Right ventricle myocardium inferior (tissue), 1 donor: ENCODE results near the gene CCNY. TPM values are rescaled to one million over a fixed set of nuclear protein-coding genes. Genes with fewer than 3 reads are reported as not detected.

Source experiments
- ATAC-seq: fragments of 200-7000 bp; cut with Tn5 transposase; one replicate; pipeline ENCODE4 v1.9.1; 2020; ENCODE audit warnings: mild to moderate bottlenecking, moderate library complexity
- DNase-seq: peaks from one replicate; pipeline ENCODE4 v3.0.0; 2021; ENCODE audit errors: missing footprints
- intact Hi-C: fragments of 100-400 bp; cut with DNase I; formaldehyde crosslinking; loops from one replicate; pipeline ENCODE4 v1.11.0; 2022
- total RNA-seq: library from RNA; stranded (reverse); fragmentation: NEBNext Ultra II Directional; extraction: Animal tissue kit (Norgen Biotek cat#: 25700); gene quantifications from one replicate; pipeline ENCODE4 v1.2.1, GENCODE V29; 2021
- donor health status: DM: no; HTN: yes; CAD: no; lungs with severe emphysema.

CCNY gene
- total RNA-seq, 1 donor from 2014 or later = 91.8 TPM

DNA sequence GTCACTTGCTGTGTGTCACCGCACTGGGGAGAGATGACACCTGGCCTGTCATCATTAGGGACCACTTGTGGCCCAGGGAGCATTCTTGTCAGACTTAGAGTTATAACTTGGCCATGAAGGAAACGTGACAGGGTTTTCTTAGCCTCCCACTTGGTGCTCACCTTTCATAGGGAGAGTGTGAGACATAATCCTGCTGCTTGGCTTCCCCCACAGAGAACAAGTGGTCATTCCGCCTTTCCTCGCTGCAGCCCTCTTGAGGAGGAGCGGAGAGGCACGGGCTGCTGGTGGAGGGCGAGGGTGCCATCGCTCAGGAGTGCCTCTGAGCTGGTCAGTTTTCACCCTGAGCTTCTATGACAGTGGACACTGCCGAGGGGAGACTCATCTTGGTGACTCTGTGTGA is 143.8 kb downstream of the CCNY start:
- no peak for ATAC-seq
- no peak for DNase-seq
- intact Hi-C loops = no loop called here

DNA sequence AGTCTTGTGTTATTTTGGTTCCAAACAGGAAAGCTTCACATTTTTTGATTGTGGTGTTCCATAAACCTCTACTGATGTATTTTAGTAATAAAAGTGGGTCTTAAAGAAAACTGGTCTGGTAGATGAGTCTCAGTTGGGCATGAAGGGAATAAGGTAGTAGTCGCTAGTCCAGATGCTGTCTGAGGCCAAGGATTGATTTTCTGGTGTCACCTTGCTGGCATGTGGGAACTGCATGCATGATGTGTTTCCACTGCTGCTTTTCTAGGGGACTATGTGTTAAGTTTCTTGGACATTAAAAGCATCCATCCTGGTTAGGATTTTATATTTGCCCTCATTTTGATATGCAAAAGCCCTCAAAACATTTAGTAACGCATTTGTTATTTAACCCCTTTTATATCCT is 145.1 kb downstream of the CCNY start:
- DNase-seq (no peak), ATAC-seq (no peak)
- intact Hi-C loops = no loop called here

DNA sequence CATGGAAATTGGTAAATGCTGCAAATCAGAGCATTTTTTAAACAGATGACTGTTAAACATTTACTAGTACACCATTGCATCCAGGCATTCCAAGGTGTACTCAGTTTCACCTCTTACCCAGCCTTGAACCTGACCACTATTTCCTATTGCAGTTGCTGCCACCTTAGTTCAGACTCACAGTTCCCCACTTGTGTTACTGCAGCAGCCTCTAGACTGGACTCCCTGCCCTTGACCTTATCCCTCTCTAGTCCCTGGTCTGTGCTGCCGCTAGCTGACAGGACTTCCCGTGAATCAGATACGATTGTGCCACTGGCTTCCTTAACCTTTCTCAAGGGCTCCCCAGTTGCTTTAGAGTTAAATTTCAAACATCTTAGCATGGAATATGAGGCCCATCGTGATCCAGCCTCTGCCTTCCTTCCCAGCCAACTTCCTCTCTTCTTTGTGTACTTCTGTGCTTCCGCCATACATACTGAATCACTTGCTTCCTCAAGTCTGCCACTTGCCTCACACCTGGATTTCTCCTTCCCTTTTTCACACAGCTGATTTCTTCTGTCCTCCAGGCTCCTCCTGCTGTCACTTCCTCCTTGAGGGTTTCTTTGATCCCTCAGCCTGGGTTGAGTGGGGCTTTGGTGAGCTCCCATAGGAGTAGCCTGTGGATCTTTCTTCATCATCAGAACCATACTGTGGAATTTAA is 150.1 kb downstream of the CCNY start:
- intact Hi-C loops = no loop called here
- DNase-seq = no peak
- ATAC-seq = peak; percentile 47

DNA sequence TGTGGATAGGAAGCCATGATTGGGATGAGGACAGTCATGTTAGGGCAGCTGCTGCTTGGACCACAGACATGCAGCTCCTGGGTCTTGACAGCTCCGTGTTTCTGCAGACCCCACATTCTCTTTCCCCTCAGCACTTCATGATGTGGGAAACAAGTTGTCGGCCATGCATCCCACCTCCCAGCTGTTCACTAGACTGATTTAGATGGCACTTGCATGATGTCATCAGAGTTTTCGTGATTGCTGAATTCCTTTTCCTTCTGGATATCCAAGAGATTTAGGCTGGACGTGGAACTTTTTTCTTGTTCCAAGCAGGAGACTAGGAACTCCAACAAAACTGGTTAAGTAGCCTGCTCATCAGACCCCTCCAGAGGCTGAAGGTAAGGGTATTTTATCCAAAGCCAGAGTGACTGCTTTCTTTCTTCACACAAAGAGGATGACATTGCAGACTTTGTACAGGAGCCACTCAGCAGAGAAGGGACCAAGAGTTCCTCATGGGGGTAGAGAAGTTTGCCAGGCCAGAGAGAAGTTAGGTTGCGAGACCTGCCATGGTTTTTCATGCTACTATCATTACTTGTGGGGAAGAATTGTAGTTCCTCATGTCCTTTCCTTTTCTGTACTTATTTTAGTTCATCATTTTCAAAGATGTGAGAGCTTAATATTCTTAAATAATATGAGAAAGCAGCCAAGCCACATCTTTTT is 151.2 kb downstream of the CCNY start:
- intact Hi-C loops = no loop called here
- ATAC-seq = no peak

DNA sequence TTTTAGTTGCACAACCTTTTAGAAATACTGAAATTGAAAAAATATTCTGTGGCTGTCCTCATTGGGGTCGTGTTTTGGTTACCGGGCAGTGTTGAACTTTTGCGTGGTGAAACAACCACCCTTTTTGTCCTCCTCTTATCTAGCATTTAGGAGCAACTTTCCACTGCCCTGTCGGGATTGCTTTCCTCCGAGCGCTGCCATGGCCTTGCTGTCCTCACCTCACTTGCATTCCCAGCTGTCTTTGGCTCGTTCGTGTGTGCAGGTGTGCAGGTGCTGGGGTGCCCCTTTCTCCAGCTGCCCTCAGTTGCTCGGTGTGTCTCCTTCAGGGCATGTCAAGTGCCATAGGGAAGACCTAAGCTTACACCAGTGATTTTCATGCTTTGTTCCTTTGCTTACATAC is 151.9 kb downstream of the CCNY start:
- no peak for DNase-seq
- intact Hi-C loops = no loop called here
- no peak for ATAC-seq

More for the DNA sequence above, 151.2 kb downstream of the CCNY start:
- no peak for DNase-seq

DNA sequence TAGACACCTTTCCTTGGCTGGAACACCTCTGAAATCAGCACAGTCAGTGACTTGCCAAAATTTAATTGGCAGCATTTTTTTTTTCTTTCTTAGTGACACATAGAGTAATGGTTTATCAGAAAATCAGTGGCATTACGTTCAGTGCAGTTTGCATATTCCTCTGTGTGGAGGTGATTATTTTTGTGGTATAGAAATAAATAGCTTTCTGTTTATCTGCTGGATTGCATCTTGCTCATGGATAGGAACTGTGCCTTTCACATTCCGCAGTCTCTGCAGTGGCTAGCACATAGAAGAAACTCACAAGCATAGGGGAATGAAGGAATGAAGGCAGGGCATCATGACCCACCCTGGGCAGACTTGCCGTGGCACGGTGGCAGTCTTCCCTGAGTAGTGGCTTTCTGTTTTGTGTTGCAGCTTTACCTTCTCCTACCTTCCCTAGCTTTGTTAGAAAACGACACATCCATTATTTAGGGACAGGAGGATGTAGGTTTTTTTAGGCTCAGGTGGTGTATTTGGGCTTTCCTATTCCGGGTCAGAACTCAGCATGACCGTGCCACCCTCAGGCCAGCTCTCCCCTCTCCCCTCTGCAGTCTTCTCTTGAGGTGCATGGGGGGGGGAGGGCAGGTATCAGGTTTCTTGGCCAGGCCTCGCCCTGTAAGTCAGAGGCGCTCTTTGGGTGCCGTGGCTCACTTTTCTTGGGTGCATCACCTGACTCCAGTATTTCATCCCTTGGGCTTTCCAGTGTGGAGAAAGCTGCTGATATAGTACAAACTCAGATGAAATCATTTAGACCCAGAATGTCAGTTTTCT is 156.3 kb downstream of the CCNY start:
- ATAC-seq (no peak), DNase-seq (no peak)
- intact Hi-C loops = no loop called here

DNA sequence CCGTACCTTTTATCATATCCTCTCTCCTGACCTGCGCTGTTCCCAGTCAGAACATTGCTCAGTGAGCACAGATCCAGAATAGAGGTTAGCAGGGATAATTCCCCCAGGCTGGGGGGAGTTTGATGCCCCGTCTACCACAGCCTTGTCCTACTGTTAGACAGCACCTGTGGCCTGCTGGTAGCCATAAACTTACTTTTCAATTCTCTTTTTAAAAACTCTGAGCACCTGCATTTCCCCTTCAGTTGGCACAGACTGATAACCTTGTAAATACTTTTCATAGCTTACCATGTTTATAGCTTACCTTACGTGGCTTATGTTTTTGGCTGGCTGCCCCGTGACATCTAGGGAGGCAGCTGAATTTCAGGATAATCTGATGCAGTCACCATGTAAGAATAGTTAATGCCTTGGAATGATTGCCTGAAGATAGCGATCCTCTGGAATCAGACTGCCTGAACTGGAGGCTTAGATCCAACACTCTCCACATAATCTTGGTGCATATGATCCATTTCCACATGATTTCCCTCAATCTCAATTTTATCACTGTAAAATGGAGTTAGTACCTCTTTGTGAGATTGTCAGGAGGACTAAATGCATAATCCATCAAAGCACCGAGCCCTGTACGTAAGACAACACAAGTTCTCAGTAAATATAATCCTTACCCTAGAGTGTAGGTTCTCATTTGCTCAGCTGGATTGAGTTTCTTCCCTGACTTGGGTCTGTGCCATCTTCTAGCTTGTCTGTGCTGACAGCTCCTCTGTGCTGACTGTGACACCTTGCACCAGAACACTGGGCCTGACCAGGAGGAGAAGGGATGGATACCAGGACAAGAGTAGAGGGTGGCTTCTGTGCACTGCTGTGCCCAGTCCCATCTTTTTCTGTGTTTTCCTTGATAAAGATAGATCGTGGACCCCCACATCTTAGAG is 157.1 kb downstream of the CCNY start:
- DNase-seq (no peak), ATAC-seq (peak; percentile 71)
- intact Hi-C loops = no loop called here

DNA sequence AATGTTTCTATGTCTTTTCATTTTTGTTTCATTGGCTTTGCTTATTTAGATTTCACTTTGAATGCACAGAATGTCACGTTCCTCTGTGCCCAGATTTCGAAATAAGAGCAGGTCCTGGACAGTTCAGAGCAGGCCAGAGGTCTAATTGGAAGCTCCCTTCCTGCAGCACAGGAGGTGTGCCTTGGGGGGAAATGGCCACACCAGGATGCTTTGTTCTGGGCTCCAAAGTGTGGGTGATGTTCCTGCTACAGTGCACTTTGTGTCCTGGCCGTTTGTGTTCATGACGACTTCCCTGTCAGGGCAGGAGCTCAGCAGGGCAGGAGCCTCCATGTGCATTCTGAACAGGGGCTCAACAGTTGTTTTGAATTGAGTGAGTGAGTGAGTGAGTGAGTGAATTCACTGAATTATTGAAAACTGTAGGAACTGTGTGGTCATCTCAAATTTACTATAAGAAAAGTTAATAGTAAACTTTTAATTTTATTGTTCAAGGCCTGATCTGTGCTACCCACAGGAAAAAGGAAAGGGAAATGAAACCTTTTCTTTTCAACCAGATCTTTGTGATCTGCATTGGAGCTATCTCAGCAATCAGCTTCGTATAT is 159.3 kb downstream of the CCNY start:
- ATAC-seq = peak; percentile 49
- DNase-seq = peak; percentile 65
- intact Hi-C loops = no loop called here

DNA sequence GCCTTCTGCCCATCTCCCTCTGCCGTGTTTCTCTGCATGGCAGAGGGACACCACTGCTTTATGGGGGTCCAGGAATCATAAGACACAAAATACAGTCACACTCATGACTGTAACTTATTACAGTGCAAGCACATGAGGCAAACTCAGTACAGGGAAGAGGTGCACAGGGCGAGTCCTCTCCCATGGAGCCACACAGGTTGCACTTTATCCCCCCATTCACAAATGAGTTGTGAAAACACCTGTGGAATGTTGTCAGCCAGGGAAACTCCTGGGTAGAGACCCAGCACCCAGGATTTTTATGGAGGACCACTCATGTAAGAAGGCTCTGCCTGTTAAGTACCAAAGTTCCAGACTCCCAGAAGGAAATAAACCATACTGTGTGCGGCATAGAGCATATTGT is 161.6 kb downstream of the CCNY start:
- ATAC-seq = no peak
- no peak for DNase-seq
- intact Hi-C loops = no loop called here

DNA sequence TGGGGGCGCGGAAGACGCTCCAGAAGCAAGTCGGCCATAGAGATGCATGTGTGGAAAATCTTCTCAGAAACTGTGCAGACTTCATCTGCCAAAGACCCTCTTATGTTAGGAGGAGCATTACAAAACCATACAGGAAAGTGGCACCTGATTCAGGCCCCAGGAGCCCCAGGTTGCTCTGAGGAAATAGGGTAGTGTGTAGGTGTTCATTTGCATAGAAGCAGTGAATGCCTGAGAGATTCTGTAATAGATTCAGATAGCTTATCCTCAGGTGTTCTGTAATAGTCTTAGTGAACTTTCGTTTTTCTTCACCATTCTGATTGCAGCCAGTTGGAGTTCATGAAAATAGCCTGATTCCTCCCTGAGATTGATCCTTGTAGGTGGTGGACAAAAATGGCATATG is 162.4 kb downstream of the CCNY start:
- intact Hi-C loops = no loop called here
- no peak for DNase-seq
- no peak for ATAC-seq

DNA sequence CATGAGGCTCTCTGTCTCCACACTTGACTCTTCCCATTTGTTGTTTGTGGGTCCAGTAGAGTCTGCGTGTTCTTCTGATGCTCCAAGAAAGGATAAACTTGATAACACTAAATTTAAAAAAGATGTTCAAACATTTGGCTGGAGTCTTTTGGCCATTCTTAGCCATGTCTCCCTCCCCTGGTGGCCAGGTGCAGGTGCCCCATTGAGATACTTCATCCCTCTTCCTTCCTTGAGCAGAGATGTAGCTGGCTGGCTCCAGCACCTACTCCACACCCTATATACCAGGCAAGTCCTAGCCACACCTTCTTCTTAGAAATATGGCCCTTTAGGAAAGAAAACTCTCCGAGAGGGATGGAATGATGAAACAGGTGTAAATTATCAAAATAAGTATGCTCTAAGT is 165.6 kb downstream of the CCNY start:
- DNase-seq = no peak
- no peak for ATAC-seq
- intact Hi-C loops = no loop called here

DNA sequence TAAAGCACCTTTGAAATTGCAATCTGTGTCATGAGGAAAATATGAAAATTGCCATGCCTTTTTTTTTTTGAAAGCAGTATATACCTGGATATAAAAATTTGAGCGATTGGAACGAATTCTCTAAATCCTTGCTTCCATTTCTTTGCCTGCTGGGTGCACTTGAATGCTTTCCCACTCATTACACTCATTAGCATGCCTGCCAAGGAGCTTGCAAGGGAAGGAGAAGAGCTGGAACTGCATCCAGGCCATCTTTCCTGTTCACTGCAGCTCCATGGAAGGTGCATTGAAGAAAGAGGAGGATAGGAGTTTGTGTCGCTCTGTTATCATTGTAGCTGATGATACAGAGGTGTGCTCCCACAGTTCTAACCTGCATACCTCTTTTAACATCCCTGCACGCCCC is 166.4 kb downstream of the CCNY start:
- intact Hi-C loops = no loop called here
- ATAC-seq = no peak
- DNase-seq = no peak

DNA sequence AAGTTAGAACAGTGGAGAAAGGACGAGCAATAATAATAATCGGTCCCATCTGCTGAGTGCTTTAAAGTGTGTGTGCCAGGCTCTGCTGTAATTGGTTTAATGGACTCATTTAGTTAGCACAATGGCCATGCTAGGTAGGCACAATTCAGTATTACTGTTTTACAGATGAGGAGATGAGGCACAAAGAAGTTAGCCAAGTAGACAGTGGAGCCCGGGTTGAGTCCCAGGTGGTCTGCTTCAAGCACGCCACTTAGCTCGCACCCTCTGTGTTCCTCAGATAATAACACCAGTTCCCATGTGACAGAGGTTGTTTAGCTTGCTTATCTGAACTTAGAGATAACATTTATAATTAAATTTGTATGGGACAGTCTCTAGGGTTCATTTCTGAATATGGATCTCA is 167.3 kb downstream of the CCNY start:
- intact Hi-C loops = no loop called here
- no peak for ATAC-seq
- DNase-seq = no peak

DNA sequence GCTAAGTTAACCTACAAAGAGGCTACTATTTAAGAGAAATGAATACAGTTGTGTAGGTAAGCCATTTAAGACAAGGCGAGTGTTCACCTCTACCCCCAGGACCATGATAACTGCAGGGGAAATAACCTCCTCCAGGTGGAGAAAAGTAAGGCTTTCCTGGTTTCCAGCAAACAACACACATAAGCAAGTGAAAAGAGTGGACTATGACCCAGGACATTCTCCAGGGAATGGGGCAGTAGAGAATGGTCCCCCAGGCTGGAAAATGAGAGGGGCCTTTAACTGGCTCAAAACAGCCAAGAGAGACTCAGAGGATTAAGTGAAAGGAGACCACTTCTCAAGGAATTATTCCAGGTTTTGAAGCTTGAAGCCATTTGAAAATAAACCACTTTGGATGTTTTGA is 167.8 kb downstream of the CCNY start:
- DNase-seq (no peak), ATAC-seq (no peak)
- intact Hi-C loops = no loop called here

DNA sequence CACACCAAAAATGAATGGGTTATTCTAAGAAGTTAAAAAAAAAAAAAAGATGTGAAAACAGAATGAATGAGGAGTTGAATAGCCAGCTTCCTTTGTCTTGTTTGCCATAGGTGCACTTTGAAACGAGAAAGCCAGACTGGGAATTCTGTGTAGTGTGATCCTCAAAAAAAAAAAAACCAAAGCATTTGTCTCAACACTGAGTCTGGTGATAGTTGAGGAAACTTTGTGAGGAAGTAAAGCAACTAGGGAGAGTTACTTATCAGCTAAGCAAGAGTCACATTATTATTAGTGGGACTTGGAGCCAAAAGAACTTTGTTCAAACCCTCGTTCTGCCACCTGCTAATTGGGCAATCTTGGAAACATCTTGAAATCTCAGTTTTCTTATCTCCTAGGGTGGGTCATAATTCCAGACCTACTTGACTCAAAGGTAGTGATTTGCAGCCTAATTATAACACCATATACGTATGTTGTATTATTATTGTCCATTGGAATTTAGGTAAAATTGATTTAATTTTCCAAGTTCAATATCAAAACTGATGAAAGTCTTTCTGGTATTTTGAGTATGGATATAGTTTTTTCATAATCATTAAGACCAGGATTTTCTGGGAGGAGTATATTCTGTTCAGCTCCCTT is 169.0 kb downstream of the CCNY start:
- DNase-seq = no peak
- ATAC-seq = no peak
- intact Hi-C loops = no loop called here

DNA sequence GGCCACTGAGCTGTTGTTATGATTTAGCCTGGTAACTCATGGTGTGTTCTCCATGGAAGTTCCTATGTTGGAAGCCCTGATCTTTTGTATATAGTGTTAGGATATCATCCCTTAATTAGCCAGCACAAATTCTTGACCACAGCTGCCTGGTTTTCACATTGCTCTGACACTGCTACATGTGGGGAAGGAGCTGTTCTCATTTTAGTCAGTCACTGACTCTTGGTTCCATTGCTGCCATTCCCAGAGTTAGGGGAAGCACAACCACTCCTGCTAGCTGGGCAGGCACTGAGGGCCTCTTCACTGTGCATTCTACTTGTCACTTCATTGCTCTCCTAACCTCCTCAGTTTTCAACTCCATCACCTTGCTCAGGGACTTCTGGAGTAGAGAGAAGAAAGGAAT is 170.4 kb downstream of the CCNY start:
- DNase-seq (no peak), ATAC-seq (no peak)
- intact Hi-C loops = no loop called here

DNA sequence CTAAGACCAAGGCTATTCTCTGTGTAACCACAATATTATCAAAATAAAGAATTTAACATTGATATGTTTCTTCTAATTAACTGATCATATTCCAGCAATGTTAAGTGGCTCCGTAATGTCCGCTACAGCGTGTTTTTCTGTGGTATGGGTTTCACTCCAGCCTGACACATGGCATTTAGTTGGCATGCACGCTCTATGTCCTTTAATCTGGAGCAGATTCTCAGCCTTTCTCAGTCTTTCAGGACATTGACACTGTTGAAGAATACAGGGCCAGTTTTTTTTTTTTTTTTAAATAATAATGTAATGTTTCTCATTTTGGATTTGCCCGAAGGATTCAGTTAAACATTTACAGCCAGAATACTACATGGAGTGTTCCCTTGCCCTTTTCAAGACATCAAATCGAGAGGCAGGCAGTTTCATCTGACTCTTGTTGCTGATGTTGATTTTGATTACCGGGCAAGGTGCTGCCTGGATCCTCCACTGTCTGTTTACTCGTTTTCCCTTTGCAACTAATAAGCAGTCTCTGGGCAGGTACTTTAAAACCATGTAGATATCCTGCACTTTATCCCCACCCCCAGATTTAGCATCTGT is 171.3 kb downstream of the CCNY start:
- ATAC-seq = no peak
- no peak for DNase-seq
- intact Hi-C loops = no loop called here

DNA sequence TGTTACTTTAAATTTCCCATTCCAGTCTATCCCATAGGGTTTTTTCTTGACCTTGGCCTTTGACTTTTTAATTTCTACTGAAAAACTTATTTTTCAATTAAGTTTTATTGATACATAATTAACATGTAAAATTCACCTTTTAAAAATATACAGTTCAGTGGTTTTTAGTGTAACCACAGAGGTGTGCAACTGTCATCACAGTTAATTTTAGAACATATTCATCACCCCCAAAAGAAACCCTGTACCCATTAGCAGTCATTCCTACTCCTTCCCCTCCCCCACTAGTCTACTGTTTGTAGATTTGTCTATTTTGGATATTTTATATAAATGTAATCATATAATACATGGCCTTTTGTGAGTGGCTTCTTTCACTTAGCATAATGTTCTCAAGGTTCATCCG is 172.3 kb downstream of the CCNY start:
- ATAC-seq (no peak), DNase-seq (no peak)
- intact Hi-C loops = no loop called here
